CD14-positive monocyte (primary cell): Measurements from ENCODE around the gene MCF2L. TPM values are rescaled to one million over a fixed set of nuclear protein-coding genes. Genes with fewer than 3 reads are reported as not detected.
"Not testable (repeated sequence)": the region's sequence is repeated elsewhere in the genome, so short reads cannot be mapped to it uniquely, and the experiment has no call there.

Source experiments
- DNase-seq, 3 donors: peaks; one replicate each; pipeline ENCODE4 v3.0.0-alpha.2; 2011 to 2022
- H2AFZ ChIP-seq: 2 replicates; pipeline ENCODE4 v1.6.0; 2012; ENCODE audit warnings: mild to moderate bottlenecking, low read depth, low read length, inconsistent platforms; ENCODE audit not compliant: insufficient read depth, poor library complexity, severe bottlenecking
- H3K27ac ChIP-seq, 2 donors: 1 replicate in 1 of 2; 2 replicates in 1 of 2; pipeline ENCODE4 v1.5.1; 2012 to 2013; ENCODE audit warnings: low read length in 2 of 2, control low read depth in 1 of 2, inconsistent platforms in 1 of 2, low read depth in 1 of 2, mild to moderate bottlenecking in 1 of 2
- H3K27me3 ChIP-seq, 2 donors: one replicate each; pipeline versions ENCODE4 v1.6.0 to v1.6.1; 2011 to 2013; ENCODE audit warnings: low read length in 2 of 2; ENCODE audit not compliant: control insufficient read depth in 2 of 2, insufficient read depth in 2 of 2
- H3K36me3 ChIP-seq, 2 donors: replicated peaks in 1 of 2; 1 replicate in 1 of 2; 2 replicates in 1 of 2; pipeline versions ENCODE4 v1.5.1 to v1.6.1; 2012 to 2013; ENCODE audit warnings: low read length in 2 of 2, control low read depth in 1 of 2, inconsistent platforms in 1 of 2, mild to moderate bottlenecking in 1 of 2; ENCODE audit not compliant: insufficient read depth in 2 of 2, control insufficient read depth in 1 of 2
- H3K4me1 ChIP-seq, 2 donors: 1 replicate in 1 of 2; 2 replicates in 1 of 2; pipeline versions ENCODE4 v1.5.1 to v1.6.1; 2012 to 2013; ENCODE audit warnings: low read length in 2 of 2, control low read depth in 1 of 2, inconsistent platforms in 1 of 2, mild to moderate bottlenecking in 1 of 2, moderate library complexity in 1 of 2; ENCODE audit not compliant: insufficient read depth in 2 of 2, control insufficient read depth in 1 of 2
- H3K4me2 ChIP-seq: replicated peaks from 2 replicates; pipeline ENCODE3; 2012; ENCODE audit warnings: low read length, moderate library complexity, mild to moderate bottlenecking; ENCODE audit not compliant: poor library complexity, severe bottlenecking; ENCODE audit errors: extremely low read depth
- H3K4me3 ChIP-seq, 3 experiments: fragments of 200-600 bp in 1 of 3; sonication (generic) in 1 of 3; replicated peaks in 1 of 3; 1 replicate in 2 of 3; 2 replicates in 1 of 3; pipeline ENCODE4 v1.5.1; 2011 to 2013; ENCODE audit warnings: low read length in 3 of 3, mild to moderate bottlenecking in 3 of 3, control low read depth in 2 of 3, low read depth in 2 of 3, inconsistent platforms in 1 of 3, moderate library complexity in 1 of 3
- H3K79me2 ChIP-seq: 2 replicates; pipeline ENCODE4 v1.6.0; 2012; ENCODE audit warnings: mild to moderate bottlenecking, control low read depth, inconsistent platforms, low read length, moderate library complexity; ENCODE audit not compliant: insufficient read depth
- H3K9ac ChIP-seq: 2 replicates; pipeline ENCODE4 v1.6.0; 2017; ENCODE audit warnings: low read length, mild to moderate bottlenecking; ENCODE audit not compliant: insufficient read depth, poor library complexity, severe bottlenecking
- H3K9me3 ChIP-seq, 2 donors: replicated peaks in 1 of 2; 1 replicate in 1 of 2; 2 replicates in 1 of 2; pipeline versions ENCODE4 v1.5.1 to v1.6.1; 2012 to 2013; ENCODE audit warnings: low read length in 2 of 2, control low read depth in 1 of 2; ENCODE audit not compliant: control insufficient read depth in 1 of 2, insufficient read depth in 1 of 2
- H4K20me1 ChIP-seq: 2 replicates; pipeline ENCODE4 v1.6.0; 2012; ENCODE audit warnings: mild to moderate bottlenecking, low read length, control low read depth, moderate library complexity; ENCODE audit not compliant: insufficient read depth
- H3K27ac Mint-ChIP-seq, 7 donors: one replicate each; pipeline ENCODE4 v1.8.0; 2020; ENCODE audit warnings: mild to moderate bottlenecking in 7 of 7, mixed read lengths in 7 of 7, moderate library complexity in 6 of 7, inconsistent platforms in 2 of 7
- H3K27me3 Mint-ChIP-seq, 3 donors: one replicate each; pipeline ENCODE4 v1.8.0; 2021 to 2022; ENCODE audit warnings: low read depth in 3 of 3, mild to moderate bottlenecking in 3 of 3, mixed read lengths in 3 of 3, moderate library complexity in 3 of 3, inconsistent platforms in 1 of 3
- H3K36me3 Mint-ChIP-seq, 2 donors: one replicate each; pipeline ENCODE4 v1.8.0; 2020; ENCODE audit warnings: mixed read lengths in 2 of 2, inconsistent platforms in 1 of 2, mild to moderate bottlenecking in 1 of 2
- H3K4me1 Mint-ChIP-seq: one replicate; pipeline ENCODE4 v1.8.0; 2020; ENCODE audit warnings: mild to moderate bottlenecking, mixed read lengths
- H3K4me3 Mint-ChIP-seq, 2 donors: one replicate each; pipeline ENCODE4 v1.8.0; 2020; ENCODE audit warnings: mild to moderate bottlenecking in 2 of 2, mixed read lengths in 2 of 2, moderate library complexity in 1 of 2
- H3K9me3 Mint-ChIP-seq, 7 donors: one replicate each; pipeline ENCODE4 v1.8.0; 2020 to 2022; ENCODE audit warnings: mixed read lengths in 7 of 7, mild to moderate bottlenecking in 6 of 7, moderate library complexity in 6 of 7, inconsistent platforms in 2 of 7
- WGBS: methylation state at CpG from one replicate; pipeline ENCODE4 v1.1.5; 2013; ENCODE audit warnings: missing lambda C conversion rate; ENCODE audit not compliant: insufficient coverage; 5-methylcytosine and 5-hydroxymethylcytosine counted together
- intact Hi-C, 2 donors: fragments of 100-400 bp; cut with micrococcal nuclease; formaldehyde crosslinking; loops; one replicate each; pipeline versions ENCODE4 v1.15.0 to v1.15.1; 2023
- polyA plus RNA-seq, 3 donors: library from polyadenylated mRNA; depleted of rRNA in 1 of 3; unstranded in 2 of 3; stranded (reverse) in 1 of 3; fragments of 300-500 nt in 2 of 3; fragments of >200 nt in 1 of 3; fragmentation: Illumina TruSeq in 2 of 3; gene quantifications; 1 replicate in 2 of 3; 2 replicates in 1 of 3; pipeline ENCODE4 v1.2.3, GENCODE V29; 2012 to 2021
- TF ChIP-seq, protein P1 (sequence below): fragments of 200-600 bp; IDR thresholded peaks from one replicate; pipeline ENCODE4 v1.8.0; 2022; ENCODE audit warnings: antibody characterized with exemption, mild to moderate bottlenecking

The MCF2L gene
- polyA plus RNA-seq, 3 donors, result not detected

DNA sequence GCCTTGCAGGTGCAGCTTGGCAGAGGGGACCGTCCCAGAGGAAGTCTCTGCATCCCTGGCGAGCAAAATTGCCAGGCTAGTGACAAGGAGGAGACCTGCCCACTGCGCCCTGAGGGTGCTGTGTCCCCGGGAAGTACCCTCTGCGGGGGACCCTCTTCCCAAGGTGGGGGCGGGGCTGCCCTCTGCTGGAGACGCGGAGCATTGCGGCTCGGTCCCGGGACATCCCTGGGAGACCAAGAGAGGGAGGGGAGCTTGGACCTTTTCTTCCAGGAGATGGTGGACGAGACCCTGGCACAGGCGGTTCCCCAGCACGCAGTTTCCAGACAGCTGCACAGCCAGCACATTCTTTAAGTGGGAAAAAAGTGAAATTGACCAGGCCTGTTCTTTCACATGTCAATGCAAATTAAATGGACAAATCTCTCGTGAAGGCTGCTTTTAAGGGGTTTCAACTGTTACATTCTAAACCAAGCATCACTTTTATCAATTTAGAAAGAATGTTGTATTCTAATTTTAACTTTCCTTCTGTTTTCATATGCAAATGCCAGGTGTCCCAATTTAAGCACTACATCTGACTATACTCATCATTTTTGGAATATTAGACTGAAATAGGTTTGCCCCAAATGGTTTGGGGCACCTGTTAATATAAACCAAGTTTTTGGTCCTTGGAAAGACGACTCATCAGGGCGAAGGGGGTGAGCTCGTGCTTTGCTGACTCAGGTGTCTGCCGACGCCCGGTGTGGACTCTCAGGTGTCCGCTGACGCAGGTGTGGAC, 60.7 kb downstream of the MCF2L start:
- TF ChIP-seq, protein P1, sequence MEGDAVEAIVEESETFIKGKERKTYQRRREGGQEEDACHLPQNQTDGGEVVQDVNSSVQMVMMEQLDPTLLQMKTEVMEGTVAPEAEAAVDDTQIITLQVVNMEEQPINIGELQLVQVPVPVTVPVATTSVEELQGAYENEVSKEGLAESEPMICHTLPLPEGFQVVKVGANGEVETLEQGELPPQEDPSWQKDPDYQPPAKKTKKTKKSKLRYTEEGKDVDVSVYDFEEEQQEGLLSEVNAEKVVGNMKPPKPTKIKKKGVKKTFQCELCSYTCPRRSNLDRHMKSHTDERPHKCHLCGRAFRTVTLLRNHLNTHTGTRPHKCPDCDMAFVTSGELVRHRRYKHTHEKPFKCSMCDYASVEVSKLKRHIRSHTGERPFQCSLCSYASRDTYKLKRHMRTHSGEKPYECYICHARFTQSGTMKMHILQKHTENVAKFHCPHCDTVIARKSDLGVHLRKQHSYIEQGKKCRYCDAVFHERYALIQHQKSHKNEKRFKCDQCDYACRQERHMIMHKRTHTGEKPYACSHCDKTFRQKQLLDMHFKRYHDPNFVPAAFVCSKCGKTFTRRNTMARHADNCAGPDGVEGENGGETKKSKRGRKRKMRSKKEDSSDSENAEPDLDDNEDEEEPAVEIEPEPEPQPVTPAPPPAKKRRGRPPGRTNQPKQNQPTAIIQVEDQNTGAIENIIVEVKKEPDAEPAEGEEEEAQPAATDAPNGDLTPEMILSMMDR, result peak; percentile 52
- H3K79me2 ChIP-seq, result no peaks in the 10 kb centered on the region
- no peaks in the 10 kb centered on the region for H4K20me1 ChIP-seq
- H2AFZ ChIP-seq, result no peak overlapping the region
- DNase-seq, result no peak
- H3K36me3 Mint-ChIP-seq, result no peaks in the 10 kb centered on the region
- WGBS, result 61% methylated on average over 13 of the region's 23 CpGs
- no peaks in the 10 kb centered on the region for H3K4me1 ChIP-seq
- H3K4me3 Mint-ChIP-seq, result no peak overlapping the region
- intact Hi-C loops, result no loop called here
- no peaks in the 10 kb centered on the region for H3K4me1 Mint-ChIP-seq
- no peak overlapping the region for H3K27ac Mint-ChIP-seq
- H3K27ac ChIP-seq, result no peak overlapping the region
- peaks cover 0 to 2% (median 0%) of the 10 kb centered on the region in 3 donors for H3K27me3 Mint-ChIP-seq
- H3K9me3 ChIP-seq, result peaks cover 0 to 11% of the 10 kb centered on the region in 2 donors
- H3K36me3 ChIP-seq, result no peaks in the 10 kb centered on the region
- H3K9ac ChIP-seq, result no peak overlapping the region
- H3K27me3 ChIP-seq, result no peaks in the 10 kb centered on the region
- H3K9me3 Mint-ChIP-seq, result peaks cover 0 to 8% (median 2%) of the 10 kb centered on the region in 7 donors
- H3K4me2 ChIP-seq, result no peak overlapping the region
- H3K4me3 ChIP-seq, result no peak overlapping the region

DNA sequence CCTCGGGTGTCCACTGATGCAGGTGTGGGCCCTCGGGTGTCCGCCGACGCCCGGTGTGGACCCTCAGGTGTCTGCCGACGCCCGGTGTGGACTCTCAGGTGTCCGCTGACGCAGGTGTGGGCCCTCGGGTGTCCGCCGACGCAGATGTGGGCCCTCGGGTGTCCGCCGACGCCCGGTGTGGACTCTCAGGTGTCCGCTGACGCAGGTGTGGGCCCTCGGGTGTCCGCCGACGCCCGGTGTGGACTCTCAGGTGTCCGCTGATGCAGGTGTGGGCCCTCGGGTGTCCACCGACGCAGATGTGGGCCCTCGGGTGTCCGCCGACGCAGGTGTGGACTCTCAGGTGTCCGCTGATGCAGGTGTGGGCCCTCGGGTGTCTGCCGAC, 61.2 kb downstream of the MCF2L start:
- H3K36me3 Mint-ChIP-seq, H3K9me3 Mint-ChIP-seq, H3K27me3 Mint-ChIP-seq, H2AFZ ChIP-seq, DNase-seq, H3K4me3 ChIP-seq, H3K27ac ChIP-seq, H4K20me1 ChIP-seq, H3K4me2 ChIP-seq, H3K79me2 ChIP-seq, H3K27me3 ChIP-seq, H3K9ac ChIP-seq, H3K4me3 Mint-ChIP-seq, intact Hi-C loops, H3K4me1 Mint-ChIP-seq, H3K4me1 ChIP-seq, H3K36me3 ChIP-seq: not testable (repeated sequence)
- peaks cover 0 to 11% of the 10 kb centered on the region in 2 donors for H3K9me3 ChIP-seq
- 96% methylated on average over 38 of the region's 38 CpGs for WGBS
- H3K27ac Mint-ChIP-seq, result peak overlapping the region in 1 of 7 donors; percentile 42
